Astrocyte of the spinal cord (primary cell): ENCODE measurements around the gene FAM241A.

ENCODE experiments used
- DNase-seq: peaks from one replicate; pipeline ENCODE4 v3.0.0; 2011; ENCODE audit warnings: low read depth, low spot score
- H3K4me3 ChIP-seq: 2 replicates; pipeline ENCODE4 v1.5.1; 2011; ENCODE audit warnings: low read depth, mild to moderate bottlenecking, low read length, moderate library complexity
- in situ Hi-C: cut with HindIII; loops from 2 replicates; pipeline ENCODE4 v1.10.0; 2017; ENCODE audit warnings: low sequenced_read_pairs
- TF ChIP-seq, protein P1 (sequence below): IDR thresholded peaks from 2 replicates; pipeline ENCODE4 v1.5.1; 2012; ENCODE audit warnings: low read depth, mild to moderate bottlenecking, low read length, inconsistent platforms

FAM241A gene

DNA sequence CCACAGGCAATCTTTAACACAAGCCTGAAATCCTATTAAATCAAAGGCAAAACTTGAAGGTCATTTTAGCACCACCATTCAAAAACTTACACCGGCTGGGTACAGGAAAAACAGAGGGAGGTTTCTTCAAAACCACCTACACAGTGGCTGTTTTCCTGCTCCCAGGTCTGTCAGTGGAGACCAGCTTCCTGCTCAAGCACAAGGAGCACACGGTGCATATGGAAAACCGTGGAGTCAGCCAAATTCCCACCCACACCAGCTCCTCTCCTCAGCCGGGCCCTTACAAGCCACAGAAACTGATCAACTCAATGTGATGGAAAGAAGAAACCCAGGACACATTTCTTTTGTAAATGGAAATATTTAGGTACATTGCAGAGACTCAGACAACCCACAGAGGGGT, 14.3 kb upstream of the FAM241A start:
- DNase-seq: no peak
- TF ChIP-seq, protein P1, sequence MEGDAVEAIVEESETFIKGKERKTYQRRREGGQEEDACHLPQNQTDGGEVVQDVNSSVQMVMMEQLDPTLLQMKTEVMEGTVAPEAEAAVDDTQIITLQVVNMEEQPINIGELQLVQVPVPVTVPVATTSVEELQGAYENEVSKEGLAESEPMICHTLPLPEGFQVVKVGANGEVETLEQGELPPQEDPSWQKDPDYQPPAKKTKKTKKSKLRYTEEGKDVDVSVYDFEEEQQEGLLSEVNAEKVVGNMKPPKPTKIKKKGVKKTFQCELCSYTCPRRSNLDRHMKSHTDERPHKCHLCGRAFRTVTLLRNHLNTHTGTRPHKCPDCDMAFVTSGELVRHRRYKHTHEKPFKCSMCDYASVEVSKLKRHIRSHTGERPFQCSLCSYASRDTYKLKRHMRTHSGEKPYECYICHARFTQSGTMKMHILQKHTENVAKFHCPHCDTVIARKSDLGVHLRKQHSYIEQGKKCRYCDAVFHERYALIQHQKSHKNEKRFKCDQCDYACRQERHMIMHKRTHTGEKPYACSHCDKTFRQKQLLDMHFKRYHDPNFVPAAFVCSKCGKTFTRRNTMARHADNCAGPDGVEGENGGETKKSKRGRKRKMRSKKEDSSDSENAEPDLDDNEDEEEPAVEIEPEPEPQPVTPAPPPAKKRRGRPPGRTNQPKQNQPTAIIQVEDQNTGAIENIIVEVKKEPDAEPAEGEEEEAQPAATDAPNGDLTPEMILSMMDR: no peak
- in situ Hi-C loops: no loop called here
- no peak overlapping the region for H3K4me3 ChIP-seq

DNA sequence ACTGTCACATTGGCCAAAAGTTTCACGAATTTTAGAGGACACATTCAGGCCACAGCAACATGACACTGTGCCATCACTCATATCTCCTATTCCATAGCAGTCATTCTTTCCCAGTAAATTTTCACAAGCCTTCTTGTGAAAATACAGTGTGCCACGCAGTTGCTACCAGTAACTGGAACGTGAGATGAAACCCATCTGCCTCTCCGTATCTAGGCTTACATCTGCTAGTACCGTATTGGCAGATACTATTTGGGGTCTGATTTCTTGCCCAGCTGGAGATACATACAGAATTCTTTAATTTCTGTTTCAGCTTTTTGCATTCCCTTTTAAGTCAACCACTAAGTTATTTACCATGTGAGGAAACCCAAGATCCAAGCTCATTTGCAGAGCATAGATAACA, 8.7 kb upstream of the FAM241A start:
- in situ Hi-C loops: no loop called here
- no peak for DNase-seq
- no peak overlapping the region for H3K4me3 ChIP-seq
- TF ChIP-seq, protein P1: no peak

DNA sequence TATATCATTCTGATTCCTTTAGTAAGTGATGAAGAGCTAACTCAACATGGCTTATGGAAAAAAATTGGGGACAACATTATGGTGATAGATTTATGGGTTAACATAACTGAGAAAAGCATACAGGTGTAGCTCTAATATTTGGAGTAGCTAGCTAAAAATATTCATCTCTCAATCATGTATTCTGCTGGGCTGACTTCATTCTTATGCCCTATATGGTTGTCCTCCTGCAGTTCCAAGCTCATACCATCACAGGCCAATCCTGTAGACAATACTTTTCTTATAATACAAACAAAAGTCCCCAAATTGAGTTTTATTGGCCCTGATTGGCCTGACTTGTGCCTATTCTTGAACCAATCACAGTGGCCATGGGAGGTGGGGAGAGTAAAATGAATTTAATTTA, 6.7 kb upstream of the FAM241A start:
- DNase-seq: no peak
- TF ChIP-seq, protein P1: no peak
- in situ Hi-C loops: no loop called here
- no peak overlapping the region for H3K4me3 ChIP-seq

DNA sequence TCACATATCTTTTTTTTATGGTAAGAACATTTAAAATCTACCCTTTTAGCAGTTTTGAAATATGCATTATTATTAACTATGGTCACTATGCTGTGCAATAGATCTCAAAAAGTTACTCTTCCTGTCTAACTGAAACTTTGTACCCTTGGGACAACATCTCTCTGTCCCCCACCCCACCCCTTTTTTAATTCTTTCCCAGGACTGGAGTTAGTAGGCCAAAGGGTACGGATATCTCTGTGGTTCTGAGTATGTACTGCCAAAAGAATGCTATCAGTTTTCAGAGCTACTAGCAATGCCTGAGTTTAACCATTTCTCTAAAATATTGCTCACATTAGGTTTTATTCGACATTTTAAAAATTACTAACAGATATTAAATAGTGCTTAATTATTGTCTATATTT, 4.7 kb upstream of the FAM241A start:
- in situ Hi-C loops: no loop called here
- no peak for DNase-seq
- no peak overlapping the region for H3K4me3 ChIP-seq
- TF ChIP-seq, protein P1: no peak

DNA sequence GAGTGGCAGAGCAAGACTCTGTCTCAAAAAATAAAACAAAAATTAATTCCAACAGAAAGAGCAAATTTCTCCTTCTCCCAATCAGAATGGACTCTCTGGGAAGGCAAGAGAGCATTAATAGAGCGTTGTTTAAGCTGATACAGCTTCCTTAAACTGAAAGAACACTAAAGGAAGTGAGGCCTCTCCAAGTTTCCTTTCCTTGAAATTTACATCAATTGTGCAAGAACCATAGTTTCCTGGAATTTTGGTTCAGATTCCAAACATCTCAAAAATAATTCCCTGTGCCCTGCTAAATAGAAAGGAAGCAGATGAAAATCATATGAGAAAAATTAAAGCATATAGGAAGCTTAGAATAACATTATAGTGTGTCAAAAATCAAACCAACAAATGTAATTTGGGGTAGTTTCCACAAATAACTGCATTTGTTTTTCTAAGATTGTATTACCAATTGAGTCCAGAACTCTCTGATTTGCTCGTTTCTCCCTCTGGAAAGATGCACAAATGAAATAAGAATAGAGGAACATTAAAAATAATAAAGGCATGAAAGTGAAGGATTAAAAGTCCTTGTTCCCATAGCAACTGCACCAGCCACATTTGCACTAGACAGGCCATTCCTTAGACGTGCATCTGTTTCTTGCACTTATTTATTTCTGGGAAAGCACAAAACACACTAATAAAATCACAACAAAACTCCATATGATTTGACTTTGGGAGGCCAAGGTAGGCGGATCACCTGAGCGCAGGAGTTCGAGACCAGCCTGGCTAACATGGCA, 3.7 kb upstream of the FAM241A start:
- in situ Hi-C loops: no loop called here
- DNase-seq: no peak
- H3K4me3 ChIP-seq: no peak overlapping the region
- TF ChIP-seq, protein P1: no peak

DNA sequence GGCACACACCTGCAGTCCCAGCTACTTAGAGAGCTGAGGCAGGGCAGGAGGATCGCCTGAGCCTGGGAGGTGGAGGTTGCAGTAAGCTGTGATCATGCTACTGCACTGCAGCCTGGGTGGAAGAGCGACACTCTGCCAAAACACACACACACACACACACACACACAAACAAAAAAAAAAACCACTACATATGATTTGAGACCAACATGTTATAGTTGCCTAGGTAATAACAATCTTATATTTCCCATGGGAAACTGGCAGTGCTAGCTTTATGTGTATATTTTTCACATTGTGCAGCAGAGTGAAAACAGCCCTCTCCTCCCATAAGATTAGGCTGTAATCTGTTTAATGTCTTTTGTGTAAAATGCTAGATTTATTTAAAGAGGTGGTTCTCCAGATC, 3.1 kb upstream of the FAM241A start:
- H3K4me3 ChIP-seq: no peak overlapping the region
- TF ChIP-seq, protein P1: no peak
- in situ Hi-C loops: no loop called here
- no peak for DNase-seq

DNA sequence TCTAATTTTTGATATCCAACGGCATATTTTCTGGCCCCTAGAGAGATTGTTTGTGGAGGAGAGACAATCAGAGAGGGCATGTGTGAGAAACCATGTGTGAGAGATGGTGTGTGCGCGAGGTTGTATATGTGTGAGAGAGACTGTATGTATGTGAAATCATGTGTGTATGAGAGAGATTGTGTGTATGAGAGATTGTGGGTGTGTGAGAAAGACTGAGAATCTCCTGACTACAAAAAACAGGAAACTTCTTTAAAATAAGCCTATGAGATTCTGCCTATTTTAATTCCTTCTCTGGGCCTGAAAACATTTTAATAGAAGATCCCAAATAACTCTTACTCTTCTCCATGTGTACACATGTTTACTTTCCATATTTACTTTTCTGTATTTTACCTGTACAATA, 1.5 kb upstream of the FAM241A start:
- H3K4me3 ChIP-seq: no peak overlapping the region
- in situ Hi-C loops: no loop called here
- DNase-seq: no peak
- TF ChIP-seq, protein P1: no peak
